GM18870 (cell line): ENCODE data around the gene CHAC1.

Experiments
- ATAC-seq: cut with Tn5 transposase; IDR thresholded peaks from one replicate; pipeline ENCODE4 v1.9.1; 2021; ENCODE audit warnings: moderate library complexity; ENCODE audit not compliant: unreplicated experiment

Gene CHAC1

GRCh38 chr15:40982855-40983254 lies 29.6 kb downstream of the CHAC1 start:
- no peak for ATAC-seq

GRCh38 chr15:40984406-40984805 lies 31.1 kb downstream of the CHAC1 start:
- ATAC-seq = no peak

GRCh38 chr15:40984964-40985363 lies 31.7 kb downstream of the CHAC1 start:
- no peak for ATAC-seq

GRCh38 chr15:40985541-40986330 lies 32.5 kb downstream of the CHAC1 start:
- no peak for ATAC-seq

GRCh38 chr15:40986820-40987219 lies 33.5 kb downstream of the CHAC1 start:
- no peak for ATAC-seq

- ATAC-seq = no peak
Measured at GRCh38 chr15:40988156-40988555, 34.9 kb downstream of the CHAC1 start.

- ATAC-seq = peak; percentile 50
Measured at GRCh38 chr15:40990080-40990479, 36.8 kb downstream of the CHAC1 start.

- no peak for ATAC-seq
Measured at GRCh38 chr15:40990789-40991188, 37.5 kb downstream of the CHAC1 start.

GRCh38 chr15:40991355-40991754 lies 38.1 kb downstream of the CHAC1 start:
- ATAC-seq = no peak

GRCh38 chr15:40992241-40992741 lies 39.0 kb downstream of the CHAC1 start:
- ATAC-seq = no peak

GRCh38 chr15:40992825-40993224 lies 39.6 kb downstream of the CHAC1 start:
- no peak for ATAC-seq

- ATAC-seq = no peak
Measured at GRCh38 chr15:40995656-40996055, 42.4 kb downstream of the CHAC1 start.

GRCh38 chr15:40999190-40999589 lies 45.9 kb downstream of the CHAC1 start:
- ATAC-seq = no peak

- ATAC-seq = no peak
Measured at GRCh38 chr15:41001524-41002214, 48.4 kb downstream of the CHAC1 start.

- ATAC-seq = no peak
Measured at GRCh38 chr15:41004490-41004889, 51.2 kb downstream of the CHAC1 start.
